Measurements from ENCODE around the gene MKRN3.

GRCh38 chr15:23594252-23594770, 28.8 kb downstream of the MKRN3 start:
- no peak for TF ChIP-seq GATA2 (IDR thresholded peaks at IDR 0.05; ENCODE audit: low read depth, low read length)
- TF ChIP-seq GATA3 (IDR thresholded peaks at IDR 0.05; ENCODE audit: low read depth, low read length), result no peak
